Measurements from ENCODE around the gene FRMD3. TPM values are rescaled to one million over a fixed set of nuclear protein-coding genes. Genes with fewer than 3 reads are reported as not detected.

Gene FRMD3
- total RNA-seq, 1 experiment from 2014 or later: 0.55 TPM

GRCh38 chr9:83403527-83404238 is 134.5 kb downstream of the FRMD3 start:
- Histone ChIP-seq H3K4me2 (ENCODE audit: insufficient read depth, insufficient read length, low read length) (no peak overlapping the region), H3K27me3 (ENCODE audit: insufficient read depth, low read length) (no peaks in the 10 kb centered on the region), H3T11ph (ENCODE audit: low read length) (no peak overlapping the region), H3K9ac (ENCODE audit: extremely low read depth, insufficient read length, low read length) (no peak overlapping the region), H2BK120ac (ENCODE audit: low read depth, low read length, poor library complexity, severe bottlenecking) (no peak overlapping the region), H3K14ac (ENCODE audit: insufficient read depth, low read length) (no peak overlapping the region), H2BK12ac (ENCODE audit: insufficient read length, low read depth, low read length) (no peak overlapping the region), H2BK15ac (ENCODE audit: low read depth, low read length) (no peak overlapping the region), H3K23ac (ENCODE audit: insufficient read length, low read depth, low read length) (no peak overlapping the region), H4K5ac (ENCODE audit: insufficient read length, low read depth, low read length) (no peak overlapping the region), H3K18ac (ENCODE audit: insufficient read length, low read depth, low read length) (no peak overlapping the region), H3K9me3 (ENCODE audit: control insufficient read depth, low read depth, low read length) (no peaks in the 10 kb centered on the region), H3K79me1 (ENCODE audit: insufficient read depth, low read depth, low read length, poor library complexity, severe bottlenecking) (no peaks in the 10 kb centered on the region), H4K20me1 (ENCODE audit: control insufficient read depth, insufficient read depth, insufficient read length) (no peaks in the 10 kb centered on the region), H3K23me2 (ENCODE audit: insufficient read length, low read depth, low read length, poor library complexity, severe bottlenecking) (no peaks in the 10 kb centered on the region), H3K79me2 (ENCODE audit: insufficient read depth, low read length) (no peaks in the 10 kb centered on the region), H3K4ac (ENCODE audit: low read depth, low read length) (no peak overlapping the region), H2AK5ac (ENCODE audit: insufficient read length, low read length) (no peak overlapping the region), H3K4me1 (ENCODE audit: insufficient read depth, low read length) (no peaks in the 10 kb centered on the region), H2AFZ (ENCODE audit: low read length) (no peak overlapping the region), H3K27ac (ENCODE audit: insufficient read length, low read depth, low read length) (no peak overlapping the region), H3K56ac (ENCODE audit: insufficient read length, low read depth, low read length) (no peak overlapping the region), H2BK20ac (ENCODE audit: low read depth, low read length, poor library complexity, severe bottlenecking) (no peak overlapping the region), H2BK5ac (ENCODE audit: insufficient read length, low read length) (no peak overlapping the region), H4K91ac (ENCODE audit: insufficient read length, low read depth, low read length) (no peak overlapping the region), H4K8ac (replicated peaks; ENCODE audit: insufficient read length, low read depth, low read length) (no peak overlapping the region)
- Mint-ChIP-seq H3K27me3 (ENCODE audit: low read depth) (no peaks in the 10 kb centered on the region), H3K27ac (peak overlapping the region in 1 of 3 experiments; percentile 0; a peak in 1 of 7 replicates), H3K4me3 (no peak overlapping the region), H3K36me3 (ENCODE audit: insufficient read depth in 1 of 3, low read depth in 3 of 3) (peaks cover 0 to 6% (median 6%) of the 10 kb centered on the region in 3 experiments; a peak in 4 of 7 replicates), H3K9me3 (peaks cover 0 to 11% of the 10 kb centered on the region in 2 experiments; a peak in 4 of 5 replicates), H3K4me1 (peaks cover 9 to 10% of the 10 kb centered on the region in 2 experiments; a peak in 3 of 4 replicates)
- no peak for TF ChIP-seq CTCF (conservative IDR thresholded peaks at IDR 0.05)
- no peak for DNase-seq
- WGBS (ENCODE audit: extremely low coverage, insufficient read length, low lambda C conversion rate): no CpG with 5 or more reads among the region's 10 CpGs

Data from H9 (cell line).